PC-3 (cell line): ENCODE data around the gene GAP43. TPM values are rescaled to one million over a fixed set of nuclear protein-coding genes. Genes with fewer than 3 reads are reported as not detected.

Experiments
- ATAC-seq: fragments of 200-7000 bp; cut with Tn5 transposase; 2 replicates; pipeline ENCODE4 v1.9.1; 2020; ENCODE audit warnings: mild to moderate bottlenecking, moderate library complexity
- BruUV-seq: library from RNA; stranded (reverse); fragments of 400-500 nt; replicated peaks from 2 replicates; lab custom pipeline; 2021; lab: Mats Ljungman, UMichigan
- CTCF ChIA-PET: fragments of 300-600 bp; sonication (Branson Sonifier 250); formaldehyde crosslinking; loops from one replicate; lab custom pipeline; 2022; ENCODE audit warnings: antibody characterized with exemption; lab: Charles Lee
- POLR2A ChIA-PET: fragments of 300-600 bp; sonication (Branson Sonifier 250); formaldehyde crosslinking; loops from one replicate; lab custom pipeline; 2022; ENCODE audit warnings: antibody characterized with exemption; ENCODE audit not compliant: unreplicated experiment; lab: Charles Lee
- DNase-seq: peaks from one replicate; pipeline ENCODE4 v3.0.0-alpha.2; 2015
- H2AFZ ChIP-seq: fragments of 300-600 bp; sonication (generic); 2 replicates; pipeline ENCODE4 v1.6.0; 2016; ENCODE audit warnings: antibody characterized with exemption, low read length
- H3F3A ChIP-seq: fragments of 300-600 bp; sonication (generic); one replicate; pipeline ENCODE4 v1.6.0; 2017; ENCODE audit warnings: antibody characterized with exemption, low read length, control low read depth, mild to moderate bottlenecking; ENCODE audit not compliant: unreplicated experiment
- H3K27ac ChIP-seq: fragments of 300-600 bp; sonication (generic); 2 replicates; pipeline ENCODE4 v1.5.1; 2016; ENCODE audit warnings: mild to moderate bottlenecking, low read length
- H3K27me3 ChIP-seq: fragments of 300-600 bp; sonication (generic); 2 replicates; pipeline ENCODE4 v1.6.1; 2016; ENCODE audit warnings: low read length, mixed read lengths
- H3K36me3 ChIP-seq: fragments of 300-600 bp; sonication (generic); 2 replicates; pipeline ENCODE4 v1.6.1; 2016; ENCODE audit warnings: low read depth, mixed run types, low read length, mixed read lengths
- H3K4me1 ChIP-seq: fragments of 300-600 bp; sonication (generic); 2 replicates; pipeline ENCODE4 v1.5.1; 2016; ENCODE audit warnings: low read length; ENCODE audit not compliant: insufficient read depth
- H3K4me2 ChIP-seq: fragments of 300-600 bp; sonication (generic); 2 replicates; pipeline ENCODE4 v1.6.0; 2016; ENCODE audit warnings: low read length
- H3K4me3 ChIP-seq: fragments of 300-600 bp; sonication (generic); 2 replicates; pipeline ENCODE4 v1.5.1; 2016; ENCODE audit warnings: mild to moderate bottlenecking, low read length, mixed read lengths
- H3K79me2 ChIP-seq: fragments of 300-600 bp; sonication (generic); 2 replicates; pipeline ENCODE4 v1.6.1; 2017; ENCODE audit warnings: low read length, mixed read lengths
- H3K9ac ChIP-seq: fragments of 300-600 bp; sonication (generic); 2 replicates; pipeline ENCODE4 v1.6.0; 2016; ENCODE audit warnings: mild to moderate bottlenecking, low read length
- H3K9me2 ChIP-seq: fragments of 300-600 bp; sonication (generic); replicated peaks from 2 replicates; pipeline ENCODE4 v1.6.1; 2016; ENCODE audit warnings: mixed run types, low read length, mixed read lengths
- H3K9me3 ChIP-seq: fragments of 300-600 bp; sonication (generic); 2 replicates; pipeline ENCODE4 v1.6.1; 2016; ENCODE audit warnings: low read length, mixed read lengths
- H4K20me1 ChIP-seq: fragments of 300-600 bp; sonication (generic); 2 replicates; pipeline ENCODE4 v1.6.1; 2016; ENCODE audit warnings: low read length, mixed read lengths
- CTCF ChIP-seq: fragments of 300-600 bp; sonication (generic); conservative IDR thresholded peaks from 2 replicates; pipeline ENCODE4 v1.5.1; 2017; ENCODE audit warnings: antibody characterized with exemption, low read depth, mild to moderate bottlenecking, low read length
- EZH2 ChIP-seq: fragments of 300-600 bp; sonication (generic); IDR thresholded peaks from one replicate; pipeline ENCODE4 v1.6.1; 2017; ENCODE audit warnings: antibody characterized with exemption, mild to moderate bottlenecking, low read length; ENCODE audit not compliant: unreplicated experiment
- EZH2phosphoT487 ChIP-seq: fragments of 300-600 bp; sonication (generic); IDR thresholded peaks from 2 replicates; pipeline ENCODE4 v1.6.1; 2018; ENCODE audit warnings: mild to moderate bottlenecking, antibody characterized with exemption, low read length, borderline replicate concordance
- intact Hi-C: fragments of 100-400 bp; cut with micrococcal nuclease; formaldehyde crosslinking; loops from 2 replicates; pipeline ENCODE4 v1.9.0; 2023
- total RNA-seq: library from RNA; depleted of rRNA; stranded (reverse); fragments of >200 nt; gene quantifications from 2 replicates; pipeline ENCODE4 v1.2.3, GENCODE V29; 2014

GAP43 gene
- total RNA-seq, 1 experiment from 2014 or later, result not detected

DNA sequence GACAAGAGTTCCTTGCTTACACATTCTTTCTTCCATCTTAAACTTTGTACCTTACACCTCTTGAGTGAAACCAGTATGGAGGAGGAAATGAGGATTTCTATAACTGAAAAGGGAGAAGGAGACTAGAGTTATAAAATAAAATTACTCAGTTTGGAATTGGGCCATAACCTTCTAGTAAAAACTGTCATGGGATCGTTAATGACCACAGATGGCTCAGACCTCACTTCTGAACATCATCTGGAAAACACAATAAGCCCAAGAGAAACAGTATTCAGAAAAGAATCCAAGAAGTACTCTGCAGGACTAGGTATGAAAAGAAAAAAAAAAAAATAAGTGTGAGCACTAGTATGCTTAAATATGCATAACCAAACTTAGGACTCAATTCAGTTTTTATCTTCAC, 12.1 kb downstream of the GAP43 start:
- Histone ChIP-seq H3K4me2 (no peak overlapping the region), H3K27me3 (peaks cover 23% of the 10 kb centered on the region), H3K27ac (no peak overlapping the region), H3K9me2 (no peaks in the 10 kb centered on the region), H3K79me2 (no peaks in the 10 kb centered on the region), H3K9ac (no peak overlapping the region), H3K4me3 (no peak overlapping the region), H3F3A (no peaks in the 10 kb centered on the region), H3K9me3 (no peaks in the 10 kb centered on the region), H4K20me1 (no peaks in the 10 kb centered on the region), H3K4me1 (no peaks in the 10 kb centered on the region), H2AFZ (no peak overlapping the region), H3K36me3 (no peaks in the 10 kb centered on the region)
- intact Hi-C loops, result no loop called here
- BruUV-seq, result no TSS peak
- ATAC-seq (no peak), DNase-seq (no peak)
- ChIA-PET CTCF (no interaction called here), POLR2A (no interaction called here)
- TF ChIP-seq CTCF (no peak), EZH2phosphoT487 (no peak), EZH2 (no peak)

GRCh38 chr3:115638241-115638640, 14.9 kb downstream of the GAP43 start:
- Histone ChIP-seq H3K9me3 (no peaks in the 10 kb centered on the region), H3K4me1 (no peaks in the 10 kb centered on the region), H2AFZ (no peak overlapping the region), H3K36me3 (no peaks in the 10 kb centered on the region), H4K20me1 (no peaks in the 10 kb centered on the region), H3K79me2 (no peaks in the 10 kb centered on the region), H3K9me2 (no peaks in the 10 kb centered on the region), H3F3A (no peaks in the 10 kb centered on the region), H3K27me3 (peaks cover 20% of the 10 kb centered on the region; the same call in 1 of the 2 replicates), H3K4me2 (no peak overlapping the region), H3K4me3 (no peak overlapping the region), H3K9ac (no peak overlapping the region), H3K27ac (no peak overlapping the region)
- BruUV-seq, result no TSS peak
- POLR2A ChIA-PET, result no interaction called here
- CTCF ChIA-PET, result no interaction called here
- DNase-seq, result no peak
- TF ChIP-seq EZH2, result no peak
- TF ChIP-seq CTCF, result no peak
- no peak for TF ChIP-seq EZH2phosphoT487
- no peak for ATAC-seq
- intact Hi-C loops, result no loop called here

DNA sequence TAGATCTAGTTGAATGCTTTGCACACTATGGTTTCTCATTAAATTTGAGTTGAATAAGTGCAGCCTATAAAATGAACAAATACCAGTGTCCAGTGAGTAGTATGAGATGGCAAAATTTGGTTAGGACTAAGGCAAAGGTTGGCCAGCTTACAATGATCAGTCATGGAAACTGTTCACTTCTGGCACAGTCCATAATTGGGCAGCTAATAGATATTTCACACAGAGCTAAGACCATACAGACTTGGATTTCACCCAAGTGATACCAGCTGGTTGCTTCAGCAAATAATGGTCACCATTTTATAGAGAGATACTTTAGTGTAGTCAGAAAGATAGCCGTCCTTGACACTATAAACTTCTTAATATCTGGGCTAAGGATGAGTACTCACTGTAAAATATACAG, 15.7 kb downstream of the GAP43 start:
- H3K79me2 ChIP-seq, result no peaks in the 10 kb centered on the region
- no peak overlapping the region for H3K9ac ChIP-seq
- no peaks in the 10 kb centered on the region for H3K36me3 ChIP-seq
- TF ChIP-seq EZH2phosphoT487, result no peak
- TF ChIP-seq CTCF, result no peak
- no peak for TF ChIP-seq EZH2
- peaks cover 13% of the 10 kb centered on the region; the same call in 1 of the 2 replicates for H3K27me3 ChIP-seq
- no TSS peak for BruUV-seq
- H3K9me3 ChIP-seq, result no peaks in the 10 kb centered on the region
- no peaks in the 10 kb centered on the region for H3F3A ChIP-seq
- POLR2A ChIA-PET, result no interaction called here
- no peak overlapping the region for H3K4me3 ChIP-seq
- H3K27ac ChIP-seq, result no peak overlapping the region
- H3K4me1 ChIP-seq, result no peaks in the 10 kb centered on the region
- DNase-seq, result no peak
- CTCF ChIA-PET, result no interaction called here
- H3K4me2 ChIP-seq, result no peak overlapping the region
- H3K9me2 ChIP-seq, result no peaks in the 10 kb centered on the region
- intact Hi-C loops, result no loop called here
- ATAC-seq, result no peak
- no peaks in the 10 kb centered on the region for H4K20me1 ChIP-seq
- H2AFZ ChIP-seq, result no peak overlapping the region
